Heart left ventricle (tissue), 13 donors: ENCODE data around the gene DCUN1D2.
"Not testable (repeated sequence)": the region's sequence is repeated elsewhere in the genome, so short reads cannot be mapped to it uniquely, and the experiment has no call there.

Source experiments
- CTCF ChIP-seq, 12 donors: fragments of 200-600 bp; sonication (generic) in 4 of 12; IDR thresholded peaks; one replicate each; pipeline versions ENCODE4 v1.5.0 to v1.8.0; 2018 to 2022; ENCODE audit warnings: antibody characterized with exemption in 12 of 12, mild to moderate bottlenecking in 5 of 12
- POLR2A ChIP-seq, 2 donors: fragments of 450-650 bp; IDR thresholded peaks; one replicate each; pipeline ENCODE4 v1.6.1; 2017; ENCODE audit warnings: antibody characterized with exemption in 2 of 2, mild to moderate bottlenecking in 2 of 2, moderate library complexity in 2 of 2
- donor health status: ischemic (EF 13 %, LVEDD 7.1; RV severe dilation, severe dysfunction).
- donor health status: DM: no; HTN: yes; CAD: no.
- donor health status: DM: no; HTN: no; CAD: no.
- donor health status: ischemic (EF 25% LVEDD 6.9; RV normal size, moderate dysfunction).
- donor health status: ischemic (EF 25% LVEDD 5.7; RV mildly dilated, moderate dysfunction).
- donor health status: ischemic (EF 35%, LVEDD 5.7; RV mildly dilated, moderate dysfunction).
- donor health status: nonischemic (EF 11% LVEDD 7.7; RV severe dilation, severe dysfunction).
- donor health status: DM: yes; HTN: yes; CAD: no.
- donor health status: PGD.
- donor health status: ischemic (EF 29% LVEDD 5.4; RV normal size, mild dysfunction).
- donor health status: nonischemic (EF 23%, LVEDD 6.1; RV moderate dilation, normal function).

GRCh38 chr13:113450348-113450744, 40.2 kb downstream of the DCUN1D2 start:
- TF ChIP-seq POLR2A, CTCF (IDR thresholded peaks at IDR 0.05): not testable (repeated sequence)
